DOHH2 (cell line): Measurements from ENCODE around the gene TMPRSS7.

ENCODE experiments used
- CTCF ChIP-seq: fragments of 200-600 bp; sonication (generic); IDR thresholded peaks from one replicate; pipeline ENCODE4 v1.5.1; 2014; ENCODE audit warnings: antibody characterized with exemption, mild to moderate bottlenecking, low read depth, low read length; ENCODE audit not compliant: poor library complexity, severe bottlenecking
- EZH2phosphoT487 ChIP-seq: fragments of 200-600 bp; sonication (generic); IDR thresholded peaks from 2 replicates; pipeline ENCODE4 v1.6.1; 2017; ENCODE audit warnings: borderline replicate concordance, mild to moderate bottlenecking, antibody characterized with exemption, low read length, moderate library complexity, mixed read lengths

DNA sequence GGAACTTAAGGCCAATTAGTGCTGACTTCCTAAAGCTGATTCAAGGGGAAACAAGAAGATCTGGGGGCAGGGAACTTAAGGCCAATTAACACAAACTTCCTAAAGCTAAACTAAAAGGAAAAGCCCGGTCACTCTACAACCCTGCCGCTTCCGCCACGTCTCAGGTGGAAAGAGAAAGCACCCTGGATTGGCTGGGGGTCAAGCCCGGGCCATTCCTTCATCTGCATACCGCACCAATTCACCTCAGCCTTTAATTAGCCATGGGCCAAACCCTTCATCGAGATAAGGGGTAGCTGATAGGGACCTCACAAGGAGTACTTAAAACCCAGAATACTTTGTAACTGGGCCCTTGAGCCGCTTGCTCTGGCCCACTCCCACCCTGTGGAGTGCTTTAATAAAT, 14.4 kb downstream of the TMPRSS7 start:
- TF ChIP-seq CTCF: no peak
- no peak for TF ChIP-seq EZH2phosphoT487
